ENCODE data around the gene OR6C2.
"Not testable (repeated sequence)": the region's sequence is repeated elsewhere in the genome, so short reads cannot be mapped to it uniquely, and the experiment has no call there.

Gene OR6C2

DNA sequence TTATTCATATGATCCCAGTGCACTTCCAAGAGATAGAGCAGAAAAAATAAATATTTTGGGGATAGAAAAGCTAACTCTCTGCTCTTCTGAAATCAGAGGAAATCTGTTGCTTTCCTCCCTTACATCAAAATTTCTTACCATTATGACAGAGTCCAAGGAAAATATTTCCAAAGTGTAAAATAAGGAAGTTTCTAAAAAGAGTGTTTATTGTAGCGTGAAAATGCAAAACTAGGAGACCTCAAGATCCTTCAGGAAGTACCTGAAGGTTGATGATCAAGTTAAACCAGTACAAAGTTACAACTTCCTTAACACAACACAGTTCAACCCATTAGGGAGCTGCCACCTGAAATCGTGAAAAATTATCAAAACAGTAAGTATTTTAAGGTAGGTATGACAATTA is at the start of gene OR6C2:
Gene OR6C2 (plus strand): TSS at position 301 of the 400 bp plus-strand sequence. CDS start 8,138 bp downstream, outside the sequence.
- TF ChIP-seq, protein P1, sequence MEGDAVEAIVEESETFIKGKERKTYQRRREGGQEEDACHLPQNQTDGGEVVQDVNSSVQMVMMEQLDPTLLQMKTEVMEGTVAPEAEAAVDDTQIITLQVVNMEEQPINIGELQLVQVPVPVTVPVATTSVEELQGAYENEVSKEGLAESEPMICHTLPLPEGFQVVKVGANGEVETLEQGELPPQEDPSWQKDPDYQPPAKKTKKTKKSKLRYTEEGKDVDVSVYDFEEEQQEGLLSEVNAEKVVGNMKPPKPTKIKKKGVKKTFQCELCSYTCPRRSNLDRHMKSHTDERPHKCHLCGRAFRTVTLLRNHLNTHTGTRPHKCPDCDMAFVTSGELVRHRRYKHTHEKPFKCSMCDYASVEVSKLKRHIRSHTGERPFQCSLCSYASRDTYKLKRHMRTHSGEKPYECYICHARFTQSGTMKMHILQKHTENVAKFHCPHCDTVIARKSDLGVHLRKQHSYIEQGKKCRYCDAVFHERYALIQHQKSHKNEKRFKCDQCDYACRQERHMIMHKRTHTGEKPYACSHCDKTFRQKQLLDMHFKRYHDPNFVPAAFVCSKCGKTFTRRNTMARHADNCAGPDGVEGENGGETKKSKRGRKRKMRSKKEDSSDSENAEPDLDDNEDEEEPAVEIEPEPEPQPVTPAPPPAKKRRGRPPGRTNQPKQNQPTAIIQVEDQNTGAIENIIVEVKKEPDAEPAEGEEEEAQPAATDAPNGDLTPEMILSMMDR (IDR thresholded peaks at IDR 0.05; ENCODE audit: low read depth, low read length), result no peak
- H3K4me3 ChIP-seq (replicated peaks in 1 of 2; ENCODE audit: low read depth in 2 of 2, low read length in 2 of 2), result no peak within 1 kb of the TSS
- DNase-seq (ENCODE audit: low read depth in 2 of 2), result no peak

DNA sequence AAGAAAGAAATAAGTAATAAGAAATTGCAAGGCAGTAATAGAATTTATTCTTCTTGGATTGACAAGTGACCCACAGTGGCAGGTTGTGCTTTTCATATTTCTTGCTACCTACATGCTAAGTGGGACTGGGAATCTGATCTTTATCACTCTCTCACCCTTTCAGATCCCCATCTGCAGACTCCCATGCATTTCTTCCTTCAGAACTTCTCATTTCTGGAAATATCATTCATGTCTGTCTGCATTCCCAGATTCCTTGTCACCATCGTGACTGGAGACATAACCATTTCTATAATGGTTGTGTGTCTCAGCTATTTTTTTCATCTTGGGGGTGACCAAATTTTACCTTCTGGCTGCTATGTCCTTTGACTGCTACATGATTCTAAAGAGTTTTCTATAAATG is 47.5 kb upstream of the OR6C2 start:
- H3K4me3 ChIP-seq (replicated peaks in 1 of 2; ENCODE audit: low read depth in 2 of 2, low read length in 2 of 2), result no peak overlapping the region
- TF ChIP-seq, protein P1 (IDR thresholded peaks at IDR 0.05; ENCODE audit: low read depth, low read length), result no peak

DNA sequence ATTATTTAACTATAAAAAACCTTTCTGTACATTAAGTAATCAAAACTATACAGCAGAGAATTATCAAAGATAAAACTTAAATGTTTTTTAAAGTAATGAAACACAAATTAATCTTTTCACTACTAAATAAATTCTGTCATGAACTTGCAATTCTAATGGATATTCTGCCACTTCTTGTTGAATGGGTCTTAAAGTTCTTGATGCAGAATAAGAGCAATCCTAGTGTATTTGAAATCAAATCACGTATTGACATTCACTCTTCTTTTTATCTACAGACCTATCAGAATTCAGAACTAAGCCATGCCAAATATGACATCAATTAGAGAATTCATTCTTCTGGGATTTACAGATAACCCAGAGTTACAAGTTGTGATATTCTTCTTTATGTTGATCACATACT is 43.6 kb upstream of the OR6C2 start, which contains the start of gene OR6C65:
Gene OR6C65 (plus strand): TSS at position 301 of the 400 bp plus-strand sequence. CDS start 0 bp downstream, at position 301.
- no peak for DNase-seq (ENCODE audit: low read depth in 2 of 2)
- no peak within 1 kb of the TSS for H3K4me3 ChIP-seq (replicated peaks in 1 of 2; ENCODE audit: low read depth in 2 of 2, low read length in 2 of 2)
- TF ChIP-seq, protein P1 (IDR thresholded peaks at IDR 0.05; ENCODE audit: low read depth, low read length), result no peak

More for the DNA sequence above, 47.5 kb upstream of the OR6C2 start:
- no peak for DNase-seq (ENCODE audit: low read depth in 2 of 2)

DNA sequence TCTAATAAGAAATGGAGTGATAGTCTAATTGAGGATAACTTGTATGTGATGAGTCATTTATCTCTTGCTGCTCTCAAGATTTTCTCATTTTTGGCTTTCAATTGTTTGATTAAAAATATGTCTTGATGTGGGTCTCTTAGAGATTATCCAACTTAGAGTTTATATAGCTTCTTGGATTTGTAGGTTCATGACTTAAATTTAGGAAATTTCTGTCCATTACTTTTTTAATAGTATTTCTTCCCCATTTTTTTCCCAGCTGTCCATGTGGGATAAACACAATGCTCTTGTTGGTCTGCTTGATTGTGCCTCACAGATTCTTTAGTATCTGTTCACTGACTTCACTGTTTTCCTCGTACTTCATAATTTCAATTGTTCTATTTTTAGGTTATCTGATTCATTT is 36.0 kb upstream of the OR6C2 start:
- H3K4me3 ChIP-seq (replicated peaks in 1 of 2; ENCODE audit: low read depth in 2 of 2, low read length in 2 of 2), result no peak overlapping the region
- TF ChIP-seq, protein P1 (IDR thresholded peaks at IDR 0.05; ENCODE audit: low read depth, low read length), result no peak
- DNase-seq (ENCODE audit: low read depth in 2 of 2), result peak in 1 of 2 donors; percentile 1

DNA sequence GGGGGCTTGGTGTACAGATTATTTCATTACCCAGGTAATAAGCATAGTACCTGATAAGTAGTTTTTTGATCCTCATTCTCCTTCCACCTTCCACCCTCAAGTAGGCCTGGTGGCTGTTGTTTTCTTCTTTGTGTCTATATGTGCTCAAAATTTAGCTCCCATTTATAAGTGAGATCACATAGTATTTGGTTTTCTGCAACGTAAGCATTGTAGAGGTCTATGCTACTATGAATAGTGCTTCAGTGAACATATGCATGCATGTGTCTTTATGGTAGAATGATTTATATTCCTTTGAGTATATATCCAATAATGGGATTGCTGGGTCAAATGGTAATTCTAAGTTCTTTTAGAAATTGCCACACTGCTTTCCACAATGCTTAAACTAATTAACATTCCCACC is 34.7 kb upstream of the OR6C2 start:
- DNase-seq (ENCODE audit: low read depth in 2 of 2); H3K4me3 ChIP-seq (replicated peaks in 1 of 2; ENCODE audit: low read depth in 2 of 2, low read length in 2 of 2): not testable (repeated sequence)

DNA sequence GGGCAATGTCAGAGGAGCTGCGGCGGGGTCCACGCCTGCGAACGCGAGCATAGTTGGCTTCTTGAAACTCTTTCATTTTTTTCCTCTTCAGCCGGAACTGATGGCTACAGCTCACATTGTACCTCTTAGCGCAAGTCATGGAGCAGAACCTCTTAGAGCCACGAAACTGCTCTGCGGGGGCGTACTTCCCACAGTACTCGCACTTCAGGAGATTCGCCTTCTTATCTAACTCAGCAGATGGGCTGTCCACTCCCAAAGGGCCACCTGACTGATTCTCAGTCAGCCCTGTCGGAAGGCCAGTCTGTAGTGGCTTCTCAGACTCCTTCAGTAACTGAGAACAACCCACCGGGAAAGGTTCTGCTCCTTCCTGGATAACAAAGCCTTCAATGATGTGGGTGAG is 31.7 kb upstream of the OR6C2 start:
- H3K4me3 ChIP-seq (replicated peaks in 1 of 2; ENCODE audit: low read depth in 2 of 2, low read length in 2 of 2); DNase-seq (ENCODE audit: low read depth in 2 of 2): not testable (repeated sequence)

DNA sequence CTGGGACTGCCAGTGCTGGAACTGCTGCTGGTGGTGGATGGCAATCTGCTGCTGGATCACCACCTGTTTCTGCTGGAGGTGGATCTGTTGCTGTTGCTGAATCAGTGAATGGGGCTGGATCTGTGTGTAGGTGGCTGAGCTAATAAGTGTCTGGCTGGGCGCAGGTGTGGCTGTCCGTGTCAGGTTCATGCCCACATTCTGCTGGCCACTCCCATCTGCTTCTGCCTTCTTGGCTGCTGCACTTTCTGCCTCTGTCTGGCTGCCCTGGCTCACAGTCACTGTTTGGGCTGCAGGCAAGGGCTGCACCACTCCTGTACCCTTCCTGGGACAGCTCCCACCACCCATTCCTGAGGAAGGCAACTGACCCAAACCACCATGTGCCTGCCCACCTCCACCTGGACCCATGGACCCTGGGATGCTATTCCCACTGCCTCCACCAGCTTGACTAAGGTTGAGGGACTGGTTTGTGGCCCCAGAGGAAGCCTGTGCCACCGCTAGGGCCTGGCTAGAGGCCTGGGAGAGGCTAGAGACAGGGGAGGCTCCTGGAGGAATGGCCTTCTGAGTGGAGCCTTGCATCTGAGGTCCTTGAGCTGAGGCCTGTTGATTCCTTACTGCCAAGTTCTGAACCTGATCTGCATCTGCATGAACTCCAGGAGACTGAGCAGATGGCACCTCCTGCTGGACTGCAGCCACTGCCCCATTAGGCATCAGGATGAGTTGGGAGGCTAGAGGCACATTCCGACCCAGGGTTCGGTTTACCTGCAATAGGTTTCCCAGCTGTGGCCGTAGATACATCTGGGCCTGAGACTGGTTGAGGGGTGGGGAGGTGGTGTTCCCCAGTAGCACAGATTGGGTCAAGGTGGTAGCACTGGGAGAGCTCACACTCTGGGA is 30.1 kb upstream of the OR6C2 start:
- DNase-seq (ENCODE audit: low read depth in 2 of 2); H3K4me3 ChIP-seq (replicated peaks in 1 of 2; ENCODE audit: low read depth in 2 of 2, low read length in 2 of 2): not testable (repeated sequence)

DNA sequence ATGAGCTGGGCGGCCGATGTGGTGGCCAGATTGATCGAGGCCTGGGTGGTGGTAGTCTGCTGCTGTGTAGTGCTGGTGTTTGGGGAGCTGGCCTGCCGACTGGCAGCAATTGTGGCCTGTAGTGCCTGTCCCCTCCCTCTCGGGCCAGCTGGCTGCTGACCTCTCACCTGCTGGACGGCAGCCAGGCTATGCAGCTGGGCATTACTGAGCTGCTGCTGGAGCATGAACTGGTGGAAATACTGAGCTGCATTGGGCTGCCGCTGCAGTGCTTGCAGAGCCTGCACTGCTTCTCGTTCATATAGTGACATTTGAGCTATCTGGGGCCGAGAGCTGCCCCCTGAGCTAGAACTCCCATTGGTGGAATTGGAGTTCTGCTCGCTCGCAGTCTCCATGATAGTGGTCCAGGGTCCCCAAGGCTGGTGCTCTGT is 29.5 kb upstream of the OR6C2 start:
- DNase-seq (ENCODE audit: low read depth in 2 of 2); H3K4me3 ChIP-seq (replicated peaks in 1 of 2; ENCODE audit: low read depth in 2 of 2, low read length in 2 of 2): not testable (repeated sequence)

DNA sequence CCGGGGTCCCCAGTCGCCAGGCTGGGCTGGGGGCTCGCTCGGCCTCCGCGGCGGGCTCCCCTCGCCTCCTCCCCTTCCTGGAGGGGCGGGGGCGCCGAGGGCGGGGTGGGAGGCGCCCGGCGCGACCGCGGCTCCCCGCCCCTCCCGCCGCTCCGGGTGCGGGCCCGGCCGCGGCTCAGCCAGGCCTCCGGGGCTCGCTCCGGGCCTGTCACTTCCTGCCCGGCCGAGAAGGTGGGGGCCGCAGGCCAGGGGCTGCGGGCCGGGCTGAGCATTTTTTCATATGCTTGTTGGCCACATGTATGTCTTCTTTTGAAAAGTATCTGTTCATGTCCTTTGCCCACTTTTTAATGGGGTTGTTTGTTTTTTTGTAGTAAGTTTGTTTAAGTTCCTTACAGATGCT is 29.0 kb upstream of the OR6C2 start:
- not testable (repeated sequence) for H3K4me3 ChIP-seq (replicated peaks in 1 of 2; ENCODE audit: low read depth in 2 of 2, low read length in 2 of 2); DNase-seq (ENCODE audit: low read depth in 2 of 2)

Measured in cardiac fibroblast (primary cell).